ENCODE measurements around the gene SSTR3. TPM values are rescaled to one million over a fixed set of nuclear protein-coding genes. Genes with fewer than 3 reads are reported as not detected.

The SSTR3 gene
- total and polyA plus RNA-seq, 11 donors, result 0.07 TPM; not detected in 10

DNA sequence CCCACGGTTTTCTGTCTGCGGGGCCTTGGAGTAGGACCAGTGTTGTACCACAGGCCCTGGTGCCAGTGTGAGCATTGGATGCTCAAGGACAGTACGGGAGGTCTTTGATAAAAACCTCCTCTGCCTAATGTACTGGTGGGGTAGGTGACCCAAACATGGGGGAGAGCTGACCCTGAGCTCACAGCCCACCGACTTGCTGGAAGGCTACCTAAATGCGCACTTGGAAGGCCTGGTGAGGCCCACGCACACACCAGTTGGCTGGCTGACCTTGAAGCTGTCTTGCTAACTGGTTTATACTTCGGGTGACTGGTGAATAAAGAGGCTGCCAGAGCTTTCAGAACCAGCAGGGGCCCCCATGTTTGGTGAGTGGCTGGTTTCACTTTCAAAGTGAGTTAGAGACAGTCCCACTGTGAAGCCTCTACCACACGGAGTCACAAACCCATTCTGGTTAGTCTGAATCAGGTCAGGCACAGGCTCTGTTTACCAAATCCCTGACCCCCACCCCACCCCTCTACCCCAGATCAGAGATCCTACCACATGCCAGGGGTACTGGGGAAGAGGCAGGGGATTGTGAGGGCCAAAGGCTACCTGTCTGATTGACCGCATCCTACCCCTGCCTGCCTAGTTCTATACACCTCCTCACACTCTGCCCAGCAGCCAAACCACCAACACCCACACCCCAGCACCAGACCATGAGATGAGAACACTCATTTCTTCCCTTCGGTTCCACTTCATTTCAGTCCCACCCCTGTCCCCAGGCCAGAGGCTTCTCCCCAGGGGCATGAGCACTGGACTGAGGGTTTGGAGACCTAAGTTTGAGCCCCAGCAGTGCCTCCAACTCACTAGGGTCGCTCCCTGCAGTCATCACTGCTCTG lies 49.8 kb downstream of the SSTR3 start:
- peak in 1 of 5 donors; percentile 33 for DNase-seq
- WGBS, 4 donors, result 74 to 83% (median 80%) methylated on average over 10 to 11 of the region's 11 CpGs
- Histone ChIP-seq H3K4me1 (peaks cover 0 to 31% (median 8%) of the 10 kb centered on the region in 12 donors), H3K9me3 (peaks cover 0 to 5% (median 0%) of the 10 kb centered on the region in 12 donors), H3K27me3 (peaks cover 0 to 12% (median 0%) of the 10 kb centered on the region in 9 donors), H3K36me3 (no peaks in the 10 kb centered on the region), H3K4me3 (no peak overlapping the region), H3K27ac (peak overlapping the region in 1 of 12 donors; percentile 83)
- no peak for ATAC-seq
- no peak for TF ChIP-seq POLR2A (IDR thresholded peaks at IDR 0.05)
- TF ChIP-seq, protein P1, sequence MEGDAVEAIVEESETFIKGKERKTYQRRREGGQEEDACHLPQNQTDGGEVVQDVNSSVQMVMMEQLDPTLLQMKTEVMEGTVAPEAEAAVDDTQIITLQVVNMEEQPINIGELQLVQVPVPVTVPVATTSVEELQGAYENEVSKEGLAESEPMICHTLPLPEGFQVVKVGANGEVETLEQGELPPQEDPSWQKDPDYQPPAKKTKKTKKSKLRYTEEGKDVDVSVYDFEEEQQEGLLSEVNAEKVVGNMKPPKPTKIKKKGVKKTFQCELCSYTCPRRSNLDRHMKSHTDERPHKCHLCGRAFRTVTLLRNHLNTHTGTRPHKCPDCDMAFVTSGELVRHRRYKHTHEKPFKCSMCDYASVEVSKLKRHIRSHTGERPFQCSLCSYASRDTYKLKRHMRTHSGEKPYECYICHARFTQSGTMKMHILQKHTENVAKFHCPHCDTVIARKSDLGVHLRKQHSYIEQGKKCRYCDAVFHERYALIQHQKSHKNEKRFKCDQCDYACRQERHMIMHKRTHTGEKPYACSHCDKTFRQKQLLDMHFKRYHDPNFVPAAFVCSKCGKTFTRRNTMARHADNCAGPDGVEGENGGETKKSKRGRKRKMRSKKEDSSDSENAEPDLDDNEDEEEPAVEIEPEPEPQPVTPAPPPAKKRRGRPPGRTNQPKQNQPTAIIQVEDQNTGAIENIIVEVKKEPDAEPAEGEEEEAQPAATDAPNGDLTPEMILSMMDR (IDR thresholded peaks at IDR 0.05), result no peak
- intact Hi-C loops (cut with DNase I), result loop anchor here in 3 of 10 donors (5.0 to 10.0 kb wide), 4 partner anchors 85 to 378 kb away; no protein-coding TSS in a partner anchor

DNA sequence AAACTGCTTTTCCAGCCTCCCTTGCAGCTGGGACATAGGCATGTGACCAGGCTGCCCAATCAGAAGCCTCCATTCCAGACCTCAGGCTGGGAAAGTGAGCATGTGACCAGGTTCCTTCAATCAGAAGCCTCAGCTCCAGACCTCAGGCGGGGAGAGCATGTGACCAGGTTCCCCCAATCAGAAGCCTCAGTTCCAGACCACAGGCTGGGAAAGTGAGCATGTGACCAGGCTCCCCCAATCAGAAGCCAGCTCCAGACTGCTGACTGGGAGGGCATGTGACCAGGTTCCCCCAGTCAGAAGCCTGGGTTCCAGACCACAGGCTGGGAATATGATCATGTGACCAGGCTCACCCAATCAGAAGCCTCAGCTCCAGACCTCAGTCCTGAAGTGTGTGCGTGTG lies 50.8 kb downstream of the SSTR3 start:
- peaks cover 0 to 22% (median 0%) of the 10 kb centered on the region in 12 donors for H3K4me1 ChIP-seq
- H3K9me3 ChIP-seq, result peaks cover 0 to 5% (median 0%) of the 10 kb centered on the region in 12 donors
- no peak overlapping the region for H3K4me3 ChIP-seq
- WGBS, 4 donors, result 71 to 100% (median 95%) methylated on average over 1 to 2 of the region's 2 CpGs
- intact Hi-C loops (cut with DNase I), result loop anchor here in 3 of 10 donors (5.0 to 10.0 kb wide), 4 partner anchors 84 to 377 kb away; no protein-coding TSS in a partner anchor
- ATAC-seq (no peak), DNase-seq (peak in 1 of 5 donors; percentile 25)
- no peaks in the 10 kb centered on the region for H3K36me3 ChIP-seq
- H3K27ac ChIP-seq, result peak overlapping the region in 1 of 12 donors; percentile 83
- H3K27me3 ChIP-seq, result peaks cover 0 to 12% (median 0%) of the 10 kb centered on the region in 9 donors
- no peak for TF ChIP-seq POLR2A (IDR thresholded peaks at IDR 0.05)
- TF ChIP-seq, protein P1 (IDR thresholded peaks at IDR 0.05), result no peak

DNA sequence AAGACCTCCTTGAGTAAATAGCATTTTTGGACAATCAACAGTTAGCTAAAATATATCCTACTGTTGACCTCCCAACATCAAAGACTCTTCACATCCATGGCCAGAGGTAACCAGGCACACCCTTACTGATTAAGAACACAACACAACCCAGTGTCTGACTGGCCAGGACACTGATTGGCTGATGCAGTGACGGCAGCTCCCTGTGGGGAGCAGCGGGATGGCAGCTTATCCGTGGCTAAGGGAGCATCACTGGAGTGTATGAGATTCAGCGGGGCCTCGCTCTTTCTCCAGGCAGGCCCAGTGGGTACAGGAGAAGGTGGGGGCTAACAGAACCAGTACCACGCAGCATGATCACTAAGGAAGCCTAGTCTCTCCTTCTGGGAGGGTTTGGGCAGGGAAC lies 52.2 kb downstream of the SSTR3 start:
- DNase-seq (peak in 1 of 5 donors; percentile 25), ATAC-seq (no peak)
- Histone ChIP-seq H3K4me3 (no peak overlapping the region), H3K27ac (no peak overlapping the region), H3K4me1 (peaks cover 0 to 21% (median 0%) of the 10 kb centered on the region in 12 donors), H3K9me3 (peaks cover 0 to 5% (median 0%) of the 10 kb centered on the region in 12 donors), H3K27me3 (peaks cover 0 to 18% (median 0%) of the 10 kb centered on the region in 9 donors), H3K36me3 (no peaks in the 10 kb centered on the region)
- intact Hi-C loops (cut with DNase I), result loop anchor here in 3 of 10 donors (5.0 to 10.0 kb wide), 4 partner anchors 83 to 375 kb away; no protein-coding TSS in a partner anchor
- TF ChIP-seq POLR2A (IDR thresholded peaks at IDR 0.05), result no peak
- TF ChIP-seq, protein P1 (IDR thresholded peaks at IDR 0.05), result no peak
- 40 to 56% (median 49%) methylated on average over 6 of the region's 6 CpGs for WGBS, 4 donors

DNA sequence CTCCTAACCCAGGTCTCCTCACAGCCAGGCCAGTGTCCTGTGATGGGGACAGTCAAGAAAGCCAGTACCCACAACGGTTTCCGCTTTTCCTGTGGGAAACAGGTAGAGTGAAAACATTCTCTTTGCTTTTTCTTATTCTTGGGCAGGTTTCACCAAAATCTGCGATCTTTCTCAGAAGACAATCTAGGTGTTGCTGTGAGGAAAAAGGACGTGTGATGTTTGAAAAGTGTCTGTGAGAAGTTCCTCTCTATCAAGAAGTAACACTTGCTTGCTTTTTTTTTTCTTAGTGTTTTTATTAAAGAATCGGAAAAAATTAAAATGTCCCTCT lies 53.4 kb downstream of the SSTR3 start:
- 74 to 79% (median 78%) methylated on average over 5 of the region's 5 CpGs for WGBS, 4 donors
- H3K27ac ChIP-seq, result no peak overlapping the region
- no peak overlapping the region for H3K4me3 ChIP-seq
- H3K4me1 ChIP-seq, result peaks cover 0 to 19% (median 0%) of the 10 kb centered on the region in 12 donors
- intact Hi-C loops (cut with DNase I), result loop anchor here in 2 of 10 donors (10.0 kb wide), 2 partner anchors 74 to 84 kb away; no protein-coding TSS in a partner anchor
- H3K27me3 ChIP-seq, result peaks cover 0 to 24% (median 0%) of the 10 kb centered on the region in 9 donors
- peaks cover 0 to 5% (median 0%) of the 10 kb centered on the region in 12 donors for H3K9me3 ChIP-seq
- DNase-seq (no peak), ATAC-seq (no peak)
- H3K36me3 ChIP-seq, result no peaks in the 10 kb centered on the region
- no peak for TF ChIP-seq POLR2A (IDR thresholded peaks at IDR 0.05)
